HFF-Myc (cell line): ENCODE results near the gene C1QL1.

Source experiments
- DNase-seq: peaks from one replicate; pipeline ENCODE4 v3.0.0-alpha.2; 2011; ENCODE audit warnings: low read depth; ENCODE audit errors: extremely low read depth
- H3K4me3 ChIP-seq: replicated peaks from 2 replicates; pipeline ENCODE4 v1.5.1; 2011; ENCODE audit warnings: low read depth, mild to moderate bottlenecking, control low read depth, low read length
- CTCF ChIP-seq: IDR thresholded peaks from 2 replicates; pipeline ENCODE4 v1.5.1; 2012; ENCODE audit warnings: mild to moderate bottlenecking, low read depth, low read length, control low read depth; ENCODE audit errors: missing control alignments

C1QL1 gene

GRCh38 chr17:44972953-44973352, 4.8 kb upstream of the C1QL1 start:
- H3K4me3 ChIP-seq, result no peak overlapping the region
- TF ChIP-seq CTCF, result no peak

GRCh38 chr17:44971776-44972483, 3.8 kb upstream of the C1QL1 start:
- H3K4me3 ChIP-seq, result no peak overlapping the region
- TF ChIP-seq CTCF, result no peak

More at GRCh38 chr17:44972953-44973352, 4.8 kb upstream of the C1QL1 start:
- no peak for DNase-seq

GRCh38 chr17:44970136-44970741, 2.1 kb upstream of the C1QL1 start:
- peak overlapping the region; percentile 32 for H3K4me3 ChIP-seq
- DNase-seq, result no peak

More at GRCh38 chr17:44971776-44972483, 3.8 kb upstream of the C1QL1 start:
- DNase-seq, result no peak

GRCh38 chr17:44969144-44969780, 1.2 kb upstream of the C1QL1 start:
- H3K4me3 ChIP-seq, result no peak overlapping the region
- no peak for TF ChIP-seq CTCF
- DNase-seq, result no peak

More at GRCh38 chr17:44970136-44970741, 2.1 kb upstream of the C1QL1 start:
- TF ChIP-seq CTCF, result no peak

GRCh38 chr17:44967907-44968224, 237 bp downstream of the C1QL1 start:
- DNase-seq, result no peak
- TF ChIP-seq CTCF, result no peak
- H3K4me3 ChIP-seq, result no peak overlapping the region

- H3K4me3 ChIP-seq, result no peak overlapping the region
- no peak for DNase-seq
- TF ChIP-seq CTCF, result no peak
Observed at GRCh38 chr17:44967026-44967906, 837 bp downstream of the C1QL1 start.
